ENCODE measurements around the gene SUGP2.

- TF ChIP-seq ARNT (IDR thresholded peaks at IDR 0.05) (no peak), ZNF384 (IDR thresholded peaks at IDR 0.05) (no peak), TARDBP (IDR thresholded peaks at IDR 0.05) (no peak), ELF4 (IDR thresholded peaks at IDR 0.05) (no peak), FOXK2 (IDR thresholded peaks at IDR 0.05) (no peak), NFRKB (IDR thresholded peaks at IDR 0.05) (no peak)
These were observed 21.7 kb upstream of the SUGP2 start for GRCh38 chr19:19054939-19055440.
